HepG2 (cell line): ENCODE data around the gene WWC2. TPM values are rescaled to one million over a fixed set of nuclear protein-coding genes. Genes with fewer than 3 reads are reported as not detected.
A peak's percentile ranks its signal among the peaks of the same experiment; 100 is the strongest.

Experiments
- ATAC-seq: fragments of 200-7000 bp; cut with Tn5 transposase; 3 replicates; pipeline ENCODE4 v1.9.1; 2020; ENCODE audit warnings: mild to moderate bottlenecking, moderate library complexity
- BruUV-seq: library from RNA; stranded (reverse); fragments of 400-500 nt; replicated peaks from 2 replicates; lab custom pipeline; 2021; lab: Mats Ljungman, UMichigan
- CTCF ChIA-PET: fragments of 300-600 bp; formaldehyde crosslinking; extraction: SDS; loops from one replicate; lab custom pipeline; 2021; ENCODE audit warnings: low total read pairs, inconsistent platforms, low intra/inter-chr PET ratio; lab: Yijun Ruan, JAX
- POLR2A ChIA-PET: fragments of 350-600 bp; sonication (Branson Sonifier 250); formaldehyde crosslinking; loops from one replicate; lab custom pipeline; 2020; ENCODE audit warnings: antibody characterized with exemption, inconsistent platforms; lab: Yijun Ruan, JAX
- DNase-seq: peaks from one replicate; pipeline ENCODE4 v3.0.0-alpha.2; 2015; ENCODE audit warnings: low spot score
- FAIRE-seq: peaks from 3 replicates; lab custom pipeline; 2011; peaks lifted over from hg19 to GRCh38; lab: Jason Lieb, UNC
- H2AFZ ChIP-seq: one replicate; pipeline ENCODE4 v1.6.1; 2011; ENCODE audit warnings: low read length, inconsistent platforms
- H3K27ac ChIP-seq: fragments of 300-600 bp; 3 replicates; pipeline ENCODE4 v1.8.0; 2011; ENCODE audit warnings: mixed run types, mild to moderate bottlenecking, mixed read lengths, low read length, inconsistent platforms; ENCODE audit not compliant: insufficient read depth; ENCODE audit errors: extremely low read length
- H3K27me3 ChIP-seq, 2 experiments: fragments of 200-600 bp in 1 of 2; 2 replicates in 1 of 2; 3 replicates in 1 of 2; pipeline versions ENCODE4 v1.6.0 to v1.8.0; 2011; ENCODE audit warnings: low read length in 2 of 2, mild to moderate bottlenecking in 2 of 2, moderate library complexity in 2 of 2, inconsistent platforms in 1 of 2; ENCODE audit not compliant: insufficient read depth in 2 of 2, control insufficient read depth in 1 of 2
- H3K36me3 ChIP-seq, 2 experiments: fragments of 200-600 bp in 1 of 2; replicated peaks in 1 of 2; 2 replicates in 1 of 2; 3 replicates in 1 of 2; pipeline versions ENCODE4 v1.5.1 to v1.8.0; 2011; ENCODE audit warnings: low read length in 2 of 2, inconsistent platforms in 1 of 2; ENCODE audit not compliant: insufficient read depth in 2 of 2, control insufficient read depth in 1 of 2
- H3K4me1 ChIP-seq: 2 replicates; pipeline ENCODE4 v1.5.1; 2012; ENCODE audit warnings: low read length, inconsistent platforms; ENCODE audit not compliant: insufficient read depth
- H3K4me2 ChIP-seq: 2 replicates; pipeline ENCODE4 v1.6.0; 2011; ENCODE audit warnings: low read depth, low read length, inconsistent platforms
- H3K4me3 ChIP-seq, 3 experiments: fragments of 200-600 bp in 1 of 3; sonication (generic), shearing (Covaris generic) in 1 of 3; replicated peaks in 1 of 3; 2 replicates each; pipeline ENCODE4 v1.5.1; 2011 to 2016; ENCODE audit warnings: low read length in 3 of 3, inconsistent platforms in 2 of 3, low read depth in 2 of 3, mild to moderate bottlenecking in 2 of 3, control low read depth in 1 of 3, mixed read lengths in 1 of 3; ENCODE audit not compliant: insufficient read depth in 1 of 3
- H3K79me2 ChIP-seq: one replicate; pipeline ENCODE4 v1.6.1; 2011; ENCODE audit warnings: low read length, inconsistent platforms; ENCODE audit not compliant: insufficient read depth
- H3K9ac ChIP-seq: 2 replicates; pipeline ENCODE4 v1.6.0; 2011; ENCODE audit warnings: mild to moderate bottlenecking, low read depth, low read length, inconsistent platforms; ENCODE audit not compliant: insufficient read depth
- H3K9me3 ChIP-seq: 2 replicates; pipeline ENCODE4 v1.5.1; 2012; ENCODE audit warnings: mild to moderate bottlenecking, low read length
- H4K20me1 ChIP-seq: 2 replicates; pipeline ENCODE4 v1.6.0; 2011; ENCODE audit warnings: inconsistent platforms, mild to moderate bottlenecking, low read length, moderate library complexity; ENCODE audit not compliant: insufficient read depth
- CHD2 ChIP-seq: IDR thresholded peaks from 2 replicates; pipeline ENCODE4 v1.6.1; 2011; ENCODE audit warnings: low read depth, low read length, improper control_type of control experiment
- ERF ChIP-seq: IDR thresholded peaks from 2 replicates; pipeline ENCODE4 v1.6.1; 2018; ENCODE audit warnings: missing biosample characterization, missing genetic modification reagents
- FIP1L1 ChIP-seq: fragments of 200-400 bp; formaldehyde crosslinking; IDR thresholded peaks from 2 replicates; pipeline ENCODE4 v1.6.1; 2018; ENCODE audit warnings: low read depth, mild to moderate bottlenecking, low read length, moderate library complexity, borderline replicate concordance; ENCODE audit not compliant: insufficient read depth
- FOXJ3 ChIP-seq: sonication (generic); formaldehyde crosslinking; IDR thresholded peaks from 2 replicates; pipeline ENCODE4 v1.4.0; 2020; ENCODE audit warnings: missing genetic modification reagents, mild to moderate bottlenecking, borderline replicate concordance
- HOXA9 ChIP-seq: sonication (generic); formaldehyde crosslinking; IDR thresholded peaks from 2 replicates; pipeline ENCODE4 v1.8.1; 2022; ENCODE audit warnings: missing genetic modification reagents, mild to moderate bottlenecking, moderate library complexity, borderline replicate concordance
- KLF11 ChIP-seq: IDR thresholded peaks from 2 replicates; pipeline ENCODE4 v1.6.1; 2016; ENCODE audit warnings: missing compliant biosample characterization
- MIER3 ChIP-seq: IDR thresholded peaks from 2 replicates; pipeline ENCODE4 v1.6.1; 2016; ENCODE audit warnings: missing compliant biosample characterization, borderline replicate concordance
- MXI1 ChIP-seq: IDR thresholded peaks from 3 replicates; pipeline ENCODE4 v1.6.1; 2012; ENCODE audit warnings: low read depth, low read length, inconsistent platforms, borderline replicate concordance
- PHF21A ChIP-seq: sonication (generic); formaldehyde crosslinking; IDR thresholded peaks from 2 replicates; pipeline ENCODE4 v1.5.0; 2020; ENCODE audit warnings: mild to moderate bottlenecking, missing genetic modification reagents
- SYNCRIP ChIP-seq: fragments of 200-400 bp; formaldehyde crosslinking; IDR thresholded peaks from 2 replicates; pipeline ENCODE4 v1.6.1; 2018; ENCODE audit warnings: mild to moderate bottlenecking, low read depth, low read length; ENCODE audit not compliant: insufficient read depth
- ZNF121 ChIP-seq: sonication (generic); formaldehyde crosslinking; IDR thresholded peaks from 2 replicates; pipeline ENCODE4 v1.5.0; 2020; ENCODE audit warnings: mild to moderate bottlenecking, missing genetic modification reagents
- ZNF30 ChIP-seq: sonication (generic); formaldehyde crosslinking; IDR thresholded peaks from 2 replicates; pipeline ENCODE4 v1.5.0; 2020; ENCODE audit warnings: mild to moderate bottlenecking, missing genetic modification reagents
- ZNF317 ChIP-seq: sonication (generic); formaldehyde crosslinking; IDR thresholded peaks from 2 replicates; pipeline ENCODE4 v1.5.0; 2020; ENCODE audit warnings: mild to moderate bottlenecking, missing genetic modification reagents
- ZNF44 ChIP-seq: sonication (generic); formaldehyde crosslinking; IDR thresholded peaks from 2 replicates; pipeline ENCODE4 v1.5.1; 2020; ENCODE audit warnings: mild to moderate bottlenecking, missing genetic modification reagents
- ZNF546 ChIP-seq: sonication (generic); formaldehyde crosslinking; conservative IDR thresholded peaks from 2 replicates; pipeline ENCODE4 v1.8.1; 2023; ENCODE audit warnings: mild to moderate bottlenecking, missing genetic modification reagents
- ZNF556 ChIP-seq: sonication (generic); formaldehyde crosslinking; IDR thresholded peaks from 2 replicates; pipeline ENCODE4 v1.4.0; 2020; ENCODE audit warnings: mild to moderate bottlenecking, missing genetic modification reagents, borderline replicate concordance
- ZNF616 ChIP-seq: sonication (generic); formaldehyde crosslinking; IDR thresholded peaks from 2 replicates; pipeline ENCODE4 v1.5.0; 2020; ENCODE audit warnings: low read depth, mild to moderate bottlenecking, missing genetic modification reagents
- ZNF772 ChIP-seq: sonication (generic); formaldehyde crosslinking; IDR thresholded peaks from 2 replicates; pipeline ENCODE4 v1.5.0; 2020; ENCODE audit warnings: mild to moderate bottlenecking, missing genetic modification reagents
- WGBS: methylation state at CpG from one replicate; pipeline ENCODE4 v1.1.6; 2017; ENCODE audit warnings: low lambda C conversion rate; 5-methylcytosine and 5-hydroxymethylcytosine counted together
- in situ Hi-C: cut with HindIII; loops from 2 replicates; pipeline ENCODE4 v1.10.0; 2017; ENCODE audit warnings: low pct_unique_long_range_greater_than_20kb; ENCODE audit not compliant: extremely low pct_ligation_motif_present
- intact Hi-C: fragments of 100-400 bp; cut with micrococcal nuclease; formaldehyde crosslinking; loops from one replicate; pipeline ENCODE4 v1.10.0; 2022; ENCODE audit not compliant: unreplicated experiment
- polyA plus RNA-seq, 8 experiments: library from polyadenylated mRNA; depleted of rRNA in 3 of 8; stranded (reverse) in 7 of 8; unstranded in 1 of 8; fragments of >200 nt; fragmentation: Illumina TruSeq in 4 of 8; extraction: Trizol in 4 of 8; gene quantifications; 2 replicates each; pipeline versions ENCODE4 v1.2.1 to v1.2.3, GENCODE V29; 2011 to 2016; ENCODE audit warnings: low read depth in 4 of 8, missing spikeins in 1 of 8, mixed read lengths in 1 of 8; ENCODE audit not compliant: insufficient read depth in 1 of 8
- total RNA-seq, 5 experiments: library from RNA; depleted of rRNA; stranded (reverse); fragments of >200 nt; fragmentation: Illumina TruSeq; extraction: Trizol; gene quantifications; 2 replicates each; pipeline ENCODE4 v1.2.3, GENCODE V29; 2016; ENCODE audit warnings: low read depth in 1 of 5
- TF ChIP-seq, protein P1 (sequence below): sonication (generic); formaldehyde crosslinking; conservative IDR thresholded peaks from 2 replicates; pipeline ENCODE4 v1.4.0; 2020; ENCODE audit warnings: mild to moderate bottlenecking, missing genetic modification reagents, moderate library complexity
- TF ChIP-seq, protein P2 (sequence below), 2 experiments: fragments of 450-650 bp in 1 of 2; sonication (generic) in 1 of 2; formaldehyde crosslinking; IDR thresholded peaks; 2 replicates each; pipeline versions ENCODE4 v1.5.0 to v1.8.0; 2020 to 2022; ENCODE audit warnings: mild to moderate bottlenecking in 1 of 2, missing genetic modification reagents in 1 of 2

The WWC2 gene
- total and polyA plus RNA-seq, 2 of the 13 experiments (the other 11 are each of a cell fraction or from before 2014, with no cell fraction given): 40.0 to 50.1 TPM

DNA sequence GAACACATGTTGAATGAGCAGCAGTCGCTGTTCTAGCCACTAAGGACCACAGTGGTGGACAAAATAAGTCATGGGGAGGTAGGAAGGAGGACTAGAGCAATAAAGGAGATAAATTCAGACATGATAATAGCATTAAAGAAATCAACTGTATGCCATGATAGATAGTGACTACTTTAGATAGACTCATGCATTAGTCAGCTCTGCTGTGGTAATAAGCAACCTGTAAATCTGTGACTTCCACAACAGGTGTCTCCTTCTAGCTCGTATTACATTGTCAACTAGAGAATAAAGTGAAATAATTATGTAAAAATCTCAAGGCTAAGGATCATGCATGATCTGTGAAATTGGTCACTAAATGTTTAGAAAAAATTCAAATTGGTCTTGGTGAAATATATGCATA lies 77.9 kb downstream of the WWC2 start:
- Histone ChIP-seq H4K20me1 (peaks cover 15% of the 10 kb centered on the region; the same call in 1 of the 2 replicates), H3K79me2 (peaks cover 85% of the 10 kb centered on the region), H3K27me3 (no peaks in the 10 kb centered on the region), H3K9ac (no peak overlapping the region), H3K27ac (peak overlapping the region; percentile 30), H3K36me3 (no peaks in the 10 kb centered on the region; a peak in 1 of 5 replicates), H3K4me2 (no peak overlapping the region), H3K9me3 (no peaks in the 10 kb centered on the region), H3K4me3 (no peak overlapping the region), H2AFZ (no peak overlapping the region)
- FAIRE-seq: no peak
- no TSS peak for BruUV-seq
- intact Hi-C loops: no loop called here
- in situ Hi-C loops: no loop called here
- 96% methylated on average over 2 of the region's 2 CpGs for WGBS
- POLR2A ChIA-PET: no interaction called here
- no peak for ATAC-seq
- no peak for DNase-seq
- TF ChIP-seq ZNF317 (CRISPR knock-in tag) (no peak), ZNF30 (CRISPR knock-in tag) (no peak), FOXJ3 (CRISPR knock-in tag) (no peak), ZNF556 (no peak), MIER3 (no peak), KLF11 (CRISPR knock-in tag) (no peak), HOXA9 (CRISPR knock-in tag) (no peak), ZNF772 (no peak), ZNF121 (CRISPR knock-in tag) (no peak), ZNF44 (CRISPR knock-in tag) (no peak), MXI1 (no peak), ZNF616 (CRISPR knock-in tag) (no peak), SYNCRIP (no peak), ERF (CRISPR knock-in tag) (no peak), PHF21A (no peak), ZNF546 (no peak), FIP1L1 (no peak), CHD2 (no peak)
- TF ChIP-seq, protein P1, sequence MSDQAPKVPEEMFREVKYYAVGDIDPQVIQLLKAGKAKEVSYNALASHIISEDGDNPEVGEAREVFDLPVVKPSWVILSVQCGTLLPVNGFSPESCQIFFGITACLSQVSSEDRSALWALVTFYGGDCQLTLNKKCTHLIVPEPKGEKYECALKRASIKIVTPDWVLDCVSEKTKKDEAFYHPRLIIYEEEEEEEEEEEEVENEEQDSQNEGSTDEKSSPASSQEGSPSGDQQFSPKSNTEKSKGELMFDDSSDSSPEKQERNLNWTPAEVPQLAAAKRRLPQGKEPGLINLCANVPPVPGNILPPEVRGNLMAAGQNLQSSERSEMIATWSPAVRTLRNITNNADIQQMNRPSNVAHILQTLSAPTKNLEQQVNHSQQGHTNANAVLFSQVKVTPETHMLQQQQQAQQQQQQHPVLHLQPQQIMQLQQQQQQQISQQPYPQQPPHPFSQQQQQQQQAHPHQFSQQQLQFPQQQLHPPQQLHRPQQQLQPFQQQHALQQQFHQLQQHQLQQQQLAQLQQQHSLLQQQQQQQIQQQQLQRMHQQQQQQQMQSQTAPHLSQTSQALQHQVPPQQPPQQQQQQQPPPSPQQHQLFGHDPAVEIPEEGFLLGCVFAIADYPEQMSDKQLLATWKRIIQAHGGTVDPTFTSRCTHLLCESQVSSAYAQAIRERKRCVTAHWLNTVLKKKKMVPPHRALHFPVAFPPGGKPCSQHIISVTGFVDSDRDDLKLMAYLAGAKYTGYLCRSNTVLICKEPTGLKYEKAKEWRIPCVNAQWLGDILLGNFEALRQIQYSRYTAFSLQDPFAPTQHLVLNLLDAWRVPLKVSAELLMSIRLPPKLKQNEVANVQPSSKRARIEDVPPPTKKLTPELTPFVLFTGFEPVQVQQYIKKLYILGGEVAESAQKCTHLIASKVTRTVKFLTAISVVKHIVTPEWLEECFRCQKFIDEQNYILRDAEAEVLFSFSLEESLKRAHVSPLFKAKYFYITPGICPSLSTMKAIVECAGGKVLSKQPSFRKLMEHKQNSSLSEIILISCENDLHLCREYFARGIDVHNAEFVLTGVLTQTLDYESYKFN (CRISPR knock-in tag): no peak
- TF ChIP-seq, protein P2, sequence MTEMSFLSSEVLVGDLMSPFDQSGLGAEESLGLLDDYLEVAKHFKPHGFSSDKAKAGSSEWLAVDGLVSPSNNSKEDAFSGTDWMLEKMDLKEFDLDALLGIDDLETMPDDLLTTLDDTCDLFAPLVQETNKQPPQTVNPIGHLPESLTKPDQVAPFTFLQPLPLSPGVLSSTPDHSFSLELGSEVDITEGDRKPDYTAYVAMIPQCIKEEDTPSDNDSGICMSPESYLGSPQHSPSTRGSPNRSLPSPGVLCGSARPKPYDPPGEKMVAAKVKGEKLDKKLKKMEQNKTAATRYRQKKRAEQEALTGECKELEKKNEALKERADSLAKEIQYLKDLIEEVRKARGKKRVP (CRISPR knock-in tag; IDR thresholded peaks at IDR 0.05): no peak
- TF ChIP-seq, all 625 proteins: peak for 0
- H3K4me1 ChIP-seq: peaks cover 51% of the 10 kb centered on the region
- CTCF ChIA-PET: no interaction called here
